OCI-M2 (cell line): Measurements from ENCODE around the gene BBX.
"Not testable (repeated sequence)": the region's sequence is repeated elsewhere in the genome, so short reads cannot be mapped to it uniquely, and the experiment has no call there.

Experiments
- DNase-seq: peaks from one replicate; lab custom pipeline; 2025; ENCODE audit not compliant: unreplicated experiment; lab: John Stamatoyannopoulos, UW

The BBX gene

GRCh38 chr3:107540857-107541256, 18.1 kb downstream of the BBX start:
- DNase-seq = no peak

DNA sequence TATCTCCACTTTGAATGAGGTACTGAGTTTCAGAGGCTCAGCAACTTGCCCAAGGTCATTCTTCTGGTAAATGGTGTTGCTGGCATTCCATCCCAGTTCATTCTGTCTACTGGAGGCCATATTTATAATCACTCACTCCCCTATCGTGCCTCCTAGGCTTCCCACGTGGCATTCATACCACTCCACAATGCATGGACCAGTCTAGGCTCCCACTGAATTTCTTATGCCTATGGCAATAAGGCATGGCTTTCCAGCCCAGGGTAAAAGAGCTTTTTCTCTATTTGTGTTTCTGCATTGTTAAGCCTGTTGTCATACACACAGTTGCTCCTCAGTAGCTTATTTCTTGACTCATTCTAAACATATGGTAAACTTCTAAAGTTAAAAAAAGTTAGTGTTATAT, 19.9 kb downstream of the BBX start:
- no peak for DNase-seq

DNA sequence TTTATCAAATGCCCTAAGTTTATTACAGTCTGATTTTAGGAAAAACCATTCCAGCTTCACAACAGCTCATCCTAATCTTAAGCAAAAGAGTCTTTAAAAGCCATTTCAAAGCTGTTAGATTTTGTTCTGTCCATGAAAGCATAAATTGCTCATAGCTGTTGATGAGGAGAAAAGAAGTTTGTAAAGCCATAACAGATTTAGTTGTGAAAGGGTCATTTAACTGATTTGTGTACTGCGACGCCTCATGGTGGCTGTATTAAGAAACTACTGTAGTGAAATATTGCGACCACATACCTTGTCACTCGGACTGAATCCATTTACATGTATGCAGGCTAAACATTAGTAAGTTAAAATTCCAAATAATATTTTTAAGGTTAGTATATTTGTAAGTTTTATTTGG, 20.9 kb downstream of the BBX start:
- DNase-seq = no peak

DNA sequence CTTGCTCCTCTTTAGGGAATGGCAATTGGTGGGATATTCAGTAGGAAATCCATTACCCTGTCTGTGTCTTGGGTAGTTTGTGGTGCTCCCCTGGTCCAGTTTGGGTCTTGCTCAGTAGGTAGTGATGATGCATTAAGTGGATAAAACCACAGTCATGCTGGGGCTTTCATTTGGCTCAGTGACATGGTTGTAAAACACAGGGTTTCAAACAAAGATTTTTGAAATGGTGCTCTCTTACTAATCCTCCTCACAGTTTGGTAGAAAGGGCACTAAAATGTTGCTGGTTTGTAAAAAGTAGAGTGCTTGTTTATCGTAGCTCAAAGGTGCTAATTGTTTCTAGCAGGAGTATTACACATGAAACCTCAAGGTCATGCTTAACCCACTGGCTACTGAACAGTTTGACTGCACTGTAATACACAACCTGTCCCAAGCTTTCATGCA, 22.9 kb downstream of the BBX start:
- DNase-seq = no peak

GRCh38 chr3:107548601-107549000, 25.8 kb downstream of the BBX start:
- no peak for DNase-seq

DNA sequence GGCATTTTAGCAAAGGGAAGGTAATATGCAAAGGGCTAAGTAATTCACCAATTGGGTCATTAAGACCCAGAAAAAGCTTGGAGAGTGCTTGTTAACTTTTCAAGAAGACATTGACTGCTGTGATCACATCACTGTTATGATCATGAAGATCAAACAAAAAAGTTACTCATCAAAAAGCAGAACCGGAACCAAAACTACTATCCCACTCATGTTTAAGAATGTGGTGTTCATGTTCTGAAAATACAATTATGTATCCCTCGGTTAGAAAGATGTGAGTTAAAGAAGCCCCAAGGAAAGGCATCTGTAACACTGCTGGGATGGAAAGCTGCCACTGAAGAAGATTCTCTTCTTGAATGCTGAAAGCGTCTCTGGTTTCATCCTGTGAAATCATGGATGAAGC, 32.6 kb downstream of the BBX start:
- no peak for DNase-seq

- DNase-seq = no peak
Measured at GRCh38 chr3:107557743-107558142, 35.0 kb downstream of the BBX start.

GRCh38 chr3:107560166-107560565, 37.4 kb downstream of the BBX start:
- no peak for DNase-seq

- no peak for DNase-seq
Measured at GRCh38 chr3:107561980-107562379, 39.2 kb downstream of the BBX start.

- DNase-seq = no peak
Measured at GRCh38 chr3:107562969-107563529, 40.3 kb downstream of the BBX start.

DNA sequence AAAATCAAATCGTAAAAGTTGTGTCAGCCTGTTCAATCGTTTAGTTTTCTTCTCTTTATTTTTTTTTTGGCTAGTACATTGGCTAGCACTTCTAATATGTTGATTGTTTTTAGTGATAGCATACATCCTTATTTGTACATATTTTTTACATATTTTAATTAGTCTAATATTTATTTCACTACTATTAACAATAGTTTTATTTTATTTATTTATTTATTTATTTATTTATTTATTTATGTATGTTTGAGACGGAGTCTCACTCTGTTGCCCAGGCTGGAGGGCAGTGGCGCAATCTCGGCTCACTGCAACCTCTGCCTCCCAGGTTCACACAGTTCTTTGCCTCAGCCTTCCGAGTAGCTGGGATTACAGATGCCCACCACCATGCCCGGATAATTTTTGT, 42.5 kb downstream of the BBX start:
- DNase-seq = not testable (repeated sequence)

DNA sequence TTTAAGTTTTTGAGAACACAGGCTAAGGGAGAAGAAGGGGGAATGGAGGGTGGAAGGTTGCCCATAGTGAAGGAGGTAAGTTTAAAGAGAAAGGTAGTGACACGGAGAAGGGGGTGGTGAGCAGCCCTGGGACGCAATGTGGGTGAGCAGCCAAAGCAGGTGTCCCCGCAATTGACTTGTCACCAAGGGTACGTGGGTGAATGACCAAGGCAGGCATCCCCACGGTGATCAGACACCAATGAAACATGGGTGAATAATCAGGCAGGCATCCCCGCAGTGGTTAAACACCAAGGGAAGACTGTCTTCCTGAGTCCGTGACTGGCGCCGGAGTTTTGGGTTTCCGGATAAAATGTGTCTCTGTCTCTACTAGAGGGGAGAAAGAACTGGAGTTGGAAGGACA, 48.3 kb downstream of the BBX start:
- DNase-seq = not testable (repeated sequence)

DNA sequence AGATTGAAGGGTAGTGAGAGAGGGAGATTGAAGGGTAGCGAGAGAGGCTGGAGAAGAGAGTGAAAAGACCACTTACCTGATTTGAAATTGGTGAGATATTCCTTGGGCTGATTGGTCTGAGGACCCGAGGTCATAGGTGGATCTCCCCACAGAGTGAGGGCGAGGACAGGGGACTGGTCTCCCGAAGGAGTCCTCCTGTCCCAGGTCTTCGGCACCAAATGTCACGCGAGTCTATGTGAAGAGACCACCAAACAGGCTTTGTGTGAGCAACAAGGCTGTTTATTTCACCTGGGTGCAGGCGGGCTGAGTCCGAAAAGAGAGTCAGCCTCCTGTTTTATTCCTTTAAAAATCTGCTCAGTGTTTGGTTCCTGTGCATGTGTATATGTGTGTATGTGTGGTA, 48.7 kb downstream of the BBX start:
- not testable (repeated sequence) for DNase-seq

GRCh38 chr3:107574650-107575049, 51.9 kb downstream of the BBX start:
- no peak for DNase-seq

DNA sequence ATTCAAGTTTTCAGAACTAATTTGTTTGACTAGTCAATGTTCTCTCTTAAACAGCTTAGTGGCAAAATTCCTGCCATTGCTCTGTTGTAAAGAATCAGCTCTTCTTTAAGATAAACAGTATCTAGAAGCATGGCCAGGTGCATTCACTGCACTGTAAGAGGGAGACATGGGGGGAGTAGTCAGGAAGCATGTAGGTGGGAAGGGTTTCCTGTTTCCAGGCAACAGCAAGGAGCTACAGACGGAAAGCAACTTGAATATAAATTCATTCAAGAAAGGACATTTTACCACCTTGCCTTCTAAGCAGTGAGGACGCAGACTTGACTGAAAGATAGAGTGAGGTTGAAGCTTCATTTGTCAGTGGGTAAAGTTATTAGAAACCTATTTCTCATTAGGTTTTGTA, 55.3 kb downstream of the BBX start:
- DNase-seq = no peak

GRCh38 chr3:107578523-107578922, 55.8 kb downstream of the BBX start:
- no peak for DNase-seq

DNA sequence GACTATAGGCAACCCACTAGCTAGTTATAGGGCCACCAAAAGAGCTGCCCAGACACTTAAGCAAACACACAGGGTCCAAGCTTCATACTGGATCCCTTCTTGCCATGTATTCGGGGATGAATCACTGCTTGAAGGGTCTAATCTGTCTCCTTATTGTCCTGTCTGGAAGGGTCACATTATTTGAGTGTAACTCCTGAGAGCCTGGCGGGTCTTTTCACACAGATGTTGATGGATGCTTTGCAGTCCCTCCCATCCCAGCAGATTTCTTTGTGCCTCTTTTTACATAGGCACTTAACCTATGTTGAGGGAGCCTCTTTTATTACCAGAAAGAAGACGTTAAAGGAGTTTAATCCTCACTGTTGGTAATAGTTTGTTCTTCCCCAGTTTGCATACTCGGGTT, 56.6 kb downstream of the BBX start:
- DNase-seq = no peak

DNA sequence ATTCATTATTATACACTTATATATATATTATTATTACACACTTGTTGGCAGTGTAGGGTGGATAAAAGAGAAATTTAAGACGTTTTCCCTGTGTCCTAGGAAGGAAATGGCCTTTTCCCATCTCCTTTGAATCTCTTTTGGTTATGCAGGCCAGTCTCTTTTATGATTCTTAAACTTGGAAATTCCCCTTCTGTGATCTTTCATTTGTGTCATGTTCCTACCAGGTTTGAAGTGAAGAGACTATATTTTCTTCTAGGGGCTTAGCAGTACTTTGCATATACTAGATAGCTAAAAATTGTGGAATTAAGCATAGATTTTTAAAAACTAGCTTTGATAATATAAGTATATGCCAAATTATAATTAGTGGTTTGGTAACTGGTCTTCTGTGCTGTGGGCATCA, 58.5 kb downstream of the BBX start:
- no peak for DNase-seq

DNA sequence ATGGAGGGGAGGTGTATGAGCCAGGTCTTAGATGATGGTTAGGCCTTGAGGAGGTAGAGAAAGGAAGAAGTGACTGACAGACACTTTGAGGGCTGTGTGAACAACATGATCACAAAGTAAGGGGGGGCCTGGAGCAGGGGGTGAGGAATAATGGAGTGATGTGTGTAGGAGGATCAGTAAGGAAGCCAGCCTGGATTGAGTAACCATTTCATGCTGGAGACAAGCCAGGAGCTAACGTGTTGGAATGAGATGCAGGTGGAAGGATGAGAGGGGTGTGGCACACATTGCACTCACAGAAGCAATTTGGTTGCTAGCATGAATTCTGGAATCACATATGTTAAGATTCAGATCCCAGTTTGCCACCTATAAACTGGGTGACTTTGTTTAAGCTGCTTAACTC, 65.5 kb downstream of the BBX start:
- DNase-seq = no peak

DNA sequence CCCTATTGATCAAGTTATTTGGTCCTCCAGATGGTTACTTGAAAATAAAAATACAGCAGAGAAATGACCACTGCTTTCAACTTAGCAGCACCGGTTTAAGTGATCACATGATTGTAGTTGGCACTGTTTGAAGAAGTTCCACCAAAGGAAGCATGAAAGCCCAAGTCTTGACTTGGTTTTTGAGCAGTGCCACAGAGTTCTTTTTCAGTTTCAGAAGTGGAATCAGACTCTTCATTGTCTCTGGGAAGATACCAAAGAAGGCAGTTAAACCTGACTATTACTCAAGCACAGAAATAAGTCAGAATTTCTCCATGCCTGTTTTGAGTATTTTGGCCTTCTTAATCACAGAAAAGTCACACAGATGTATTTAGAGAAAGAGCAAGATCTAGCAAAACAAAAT, 66.7 kb downstream of the BBX start:
- DNase-seq = no peak

GRCh38 chr3:107590786-107591185, 68.0 kb downstream of the BBX start:
- no peak for DNase-seq

DNA sequence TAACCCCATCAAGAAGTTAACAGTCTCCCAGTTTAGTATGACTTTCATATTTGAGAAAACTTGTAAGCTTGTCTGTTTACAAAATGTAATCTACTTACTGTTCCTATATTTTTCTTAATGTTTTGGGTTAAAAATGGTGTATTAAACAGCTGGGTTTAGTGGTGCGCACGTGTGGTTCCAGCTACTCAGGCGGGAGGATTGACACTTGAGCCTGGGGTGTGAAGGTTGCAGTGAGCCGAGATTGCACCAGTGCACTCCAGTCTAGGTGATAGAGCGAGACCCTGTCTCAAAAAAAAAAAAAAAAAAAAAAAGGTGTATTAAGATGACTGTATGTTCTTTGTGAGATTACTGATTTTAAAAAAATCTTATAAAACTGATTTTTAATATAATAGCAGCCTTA, 69.3 kb downstream of the BBX start:
- no peak for DNase-seq

DNA sequence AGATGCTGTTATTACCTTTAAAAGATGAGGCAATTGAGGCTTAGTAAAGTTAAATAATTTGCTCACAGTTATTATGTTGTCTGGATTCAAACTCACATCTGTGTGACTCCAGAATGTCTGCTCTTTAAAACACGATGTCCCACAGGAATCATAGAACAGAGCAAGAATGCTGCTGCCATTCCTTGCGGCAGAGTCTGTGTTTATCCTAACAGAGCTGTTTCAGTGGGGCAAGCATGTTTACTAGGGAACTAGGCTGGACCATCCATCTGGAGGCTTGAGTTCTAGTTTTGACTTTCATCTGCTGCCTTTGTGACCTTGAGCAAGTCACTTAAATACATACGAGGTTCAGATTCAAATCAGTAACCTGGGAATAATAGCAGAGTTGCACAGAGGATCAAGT, 72.1 kb downstream of the BBX start:
- no peak for DNase-seq

- DNase-seq = no peak
Measured at GRCh38 chr3:107596639-107597038, 73.9 kb downstream of the BBX start.
